ENCODE data around the gene PLEKHM3.

Gene PLEKHM3

GRCh38 chr2:207995887-207996286 is 29.4 kb downstream of the PLEKHM3 start:
- no peaks in the 10 kb centered on the region for H3K9me3 ChIP-seq
- H3K4me2 ChIP-seq: no peak overlapping the region
- no peaks in the 10 kb centered on the region for H4K20me1 ChIP-seq
- H3K4me1 ChIP-seq: no peaks in the 10 kb centered on the region
- H3K4me3 ChIP-seq: no peak overlapping the region
- H3K36me3 ChIP-seq: peaks cover 16% of the 10 kb centered on the region
- TF ChIP-seq Cebpa-rat (IDR thresholded peaks at IDR 0.05): no peak
- no peaks in the 10 kb centered on the region for H3K27me3 ChIP-seq
- no peak overlapping the region for H3K9ac ChIP-seq
- H3K27ac ChIP-seq: no peak overlapping the region

- H3K4me2 ChIP-seq: no peak overlapping the region
- H3K9me3 ChIP-seq: no peaks in the 10 kb centered on the region
- no peaks in the 10 kb centered on the region for H4K20me1 ChIP-seq
- H3K36me3 ChIP-seq: 0 out of 2 replicates have a peak, but pooled peaks cover 7% of the 10 kb centered on the region
- H3K4me3 ChIP-seq: no peak overlapping the region
- no peak overlapping the region for H3K27ac ChIP-seq
- TF ChIP-seq Cebpa-rat (IDR thresholded peaks at IDR 0.05): no peak
- no peaks in the 10 kb centered on the region for H3K4me1 ChIP-seq
- no peak overlapping the region for H3K9ac ChIP-seq
- H3K27me3 ChIP-seq: no peaks in the 10 kb centered on the region
Observed at GRCh38 chr2:207993151-207993763, 32.1 kb downstream of the PLEKHM3 start.

GRCh38 chr2:207991944-207992343 is 33.4 kb downstream of the PLEKHM3 start:
- Histone ChIP-seq H3K9ac (no peak overlapping the region), H4K20me1 (no peaks in the 10 kb centered on the region), H3K9me3 (no peaks in the 10 kb centered on the region), H3K4me3 (no peak overlapping the region), H3K4me1 (no peaks in the 10 kb centered on the region), H3K27ac (no peak overlapping the region), H3K36me3 (no peaks in the 10 kb centered on the region), H3K27me3 (no peaks in the 10 kb centered on the region), H3K4me2 (no peak overlapping the region)
- TF ChIP-seq Cebpa-rat (IDR thresholded peaks at IDR 0.05): no peak

- Histone ChIP-seq H3K4me2 (no peak overlapping the region), H3K27ac (no peak overlapping the region), H3K27me3 (no peaks in the 10 kb centered on the region), H3K36me3 (no peaks in the 10 kb centered on the region), H3K9ac (no peak overlapping the region), H3K4me1 (no peaks in the 10 kb centered on the region), H3K9me3 (no peaks in the 10 kb centered on the region), H3K4me3 (no peak overlapping the region), H4K20me1 (no peaks in the 10 kb centered on the region)
- no peak for TF ChIP-seq Cebpa-rat (IDR thresholded peaks at IDR 0.05)
Observed at GRCh38 chr2:207990784-207991183, 34.5 kb downstream of the PLEKHM3 start.

- no peaks in the 10 kb centered on the region for H3K4me1 ChIP-seq
- no peaks in the 10 kb centered on the region for H4K20me1 ChIP-seq
- H3K36me3 ChIP-seq: no peaks in the 10 kb centered on the region
- H3K27me3 ChIP-seq: no peaks in the 10 kb centered on the region
- H3K27ac ChIP-seq: no peak overlapping the region
- H3K9me3 ChIP-seq: no peaks in the 10 kb centered on the region
- TF ChIP-seq Cebpa-rat (IDR thresholded peaks at IDR 0.05): no peak
- H3K4me3 ChIP-seq: no peak overlapping the region
- no peak overlapping the region for H3K9ac ChIP-seq
- H3K4me2 ChIP-seq: no peak overlapping the region
Observed at GRCh38 chr2:207988975-207989374, 36.4 kb downstream of the PLEKHM3 start.

- no peak overlapping the region for H3K27ac ChIP-seq
- H3K9ac ChIP-seq: no peak overlapping the region
- H4K20me1 ChIP-seq: no peaks in the 10 kb centered on the region
- H3K9me3 ChIP-seq: no peaks in the 10 kb centered on the region
- H3K4me1 ChIP-seq: no peaks in the 10 kb centered on the region
- TF ChIP-seq Cebpa-rat (IDR thresholded peaks at IDR 0.05): no peak
- no peaks in the 10 kb centered on the region for H3K27me3 ChIP-seq
- H3K4me2 ChIP-seq: no peak overlapping the region
- no peaks in the 10 kb centered on the region for H3K36me3 ChIP-seq
- no peak overlapping the region for H3K4me3 ChIP-seq
Observed at GRCh38 chr2:207987025-207987716, 38.2 kb downstream of the PLEKHM3 start.

GRCh38 chr2:207984765-207985480 is 40.4 kb downstream of the PLEKHM3 start:
- no peaks in the 10 kb centered on the region for H3K9me3 ChIP-seq
- no peaks in the 10 kb centered on the region for H3K4me1 ChIP-seq
- H3K4me3 ChIP-seq: no peak overlapping the region
- no peaks in the 10 kb centered on the region for H3K36me3 ChIP-seq
- H4K20me1 ChIP-seq: no peaks in the 10 kb centered on the region
- H3K27me3 ChIP-seq: no peaks in the 10 kb centered on the region
- no peak for TF ChIP-seq Cebpa-rat (IDR thresholded peaks at IDR 0.05)
- H3K9ac ChIP-seq: no peak overlapping the region
- no peak overlapping the region for H3K27ac ChIP-seq
- H3K4me2 ChIP-seq: no peak overlapping the region

- no peak for TF ChIP-seq Cebpa-rat (IDR thresholded peaks at IDR 0.05)
- H3K9me3 ChIP-seq: no peaks in the 10 kb centered on the region
- no peaks in the 10 kb centered on the region for H3K36me3 ChIP-seq
- H3K4me1 ChIP-seq: no peaks in the 10 kb centered on the region
- no peak overlapping the region for H3K27ac ChIP-seq
- no peaks in the 10 kb centered on the region for H3K27me3 ChIP-seq
- no peaks in the 10 kb centered on the region for H4K20me1 ChIP-seq
- H3K4me3 ChIP-seq: no peak overlapping the region
- H3K4me2 ChIP-seq: no peak overlapping the region
- H3K9ac ChIP-seq: no peak overlapping the region
Observed at GRCh38 chr2:207983641-207984042, 41.7 kb downstream of the PLEKHM3 start.

GRCh38 chr2:207978177-207978948 is 47.0 kb downstream of the PLEKHM3 start:
- Histone ChIP-seq H4K20me1 (no peaks in the 10 kb centered on the region; the same call in 1 of the 2 replicates), H3K9ac (no peak overlapping the region), H3K9me3 (no peaks in the 10 kb centered on the region), H3K4me2 (no peak overlapping the region), H3K27ac (no peak overlapping the region), H3K36me3 (peaks cover 11% of the 10 kb centered on the region), H3K27me3 (no peaks in the 10 kb centered on the region), H3K4me3 (no peak overlapping the region), H3K4me1 (no peaks in the 10 kb centered on the region)
- no peak for TF ChIP-seq Cebpa-rat (IDR thresholded peaks at IDR 0.05)

Measured in BLaER1 (cell line).